HepG2 (cell line): Measurements from ENCODE around the gene HLA-DOA. TPM values are rescaled to one million over a fixed set of nuclear protein-coding genes. Genes with fewer than 3 reads are reported as not detected.

ENCODE experiments used
- FOXA3 ChIP-seq: IDR thresholded peaks from 2 replicates; pipeline ENCODE4 v1.6.1; 2016; ENCODE audit warnings: missing genetic modification reagents, missing compliant biosample characterization
- GFI1 ChIP-seq: sonication (generic); formaldehyde crosslinking; IDR thresholded peaks from 2 replicates; pipeline ENCODE4 v1.5.0; 2020; ENCODE audit warnings: missing genetic modification reagents, mild to moderate bottlenecking, borderline replicate concordance
- IKZF4 ChIP-seq: sonication (generic); formaldehyde crosslinking; IDR thresholded peaks from 2 replicates; pipeline ENCODE4 v1.5.1; 2020; ENCODE audit warnings: borderline replicate concordance, mild to moderate bottlenecking, low read depth, missing genetic modification reagents; ENCODE audit errors: not compliant biosample characterization
- KMT2B ChIP-seq: IDR thresholded peaks from 2 replicates; pipeline ENCODE4 v1.6.1; 2016; ENCODE audit warnings: missing genetic modification reagents, missing compliant biosample characterization
- MTA1 ChIP-seq: sonication (generic); formaldehyde crosslinking; IDR thresholded peaks from 2 replicates; pipeline ENCODE4 v1.4.0; 2020; ENCODE audit warnings: missing genetic modification reagents, mild to moderate bottlenecking, borderline replicate concordance
- MXI1 ChIP-seq: IDR thresholded peaks from 3 replicates; pipeline ENCODE4 v1.6.1; 2012; ENCODE audit warnings: low read depth, low read length, inconsistent platforms, borderline replicate concordance
- MZF1 ChIP-seq: sonication (generic); formaldehyde crosslinking; IDR thresholded peaks from 2 replicates; pipeline ENCODE4 v1.8.1; 2023; ENCODE audit warnings: mild to moderate bottlenecking, missing genetic modification reagents, borderline replicate concordance
- NFKBIZ ChIP-seq: IDR thresholded peaks from 2 replicates; pipeline ENCODE4 v1.6.1; 2018; ENCODE audit warnings: missing genetic modification reagents, missing compliant biosample characterization
- NR3C1 ChIP-seq: sonication (generic); formaldehyde crosslinking; IDR thresholded peaks from 2 replicates; pipeline ENCODE4 v1.4.0; 2020; ENCODE audit warnings: missing genetic modification reagents
- PCBP2 ChIP-seq: fragments of 200-400 bp; formaldehyde crosslinking; optimal IDR thresholded peaks from 2 replicates; pipeline ENCODE3; 2018; ENCODE audit warnings: low read length, low read depth; ENCODE audit not compliant: poor library complexity, severe bottlenecking
- PRDM10 ChIP-seq: sonication (generic); formaldehyde crosslinking; IDR thresholded peaks from 2 replicates; pipeline ENCODE4 v1.4.0; 2020; ENCODE audit warnings: low read depth, missing genetic modification reagents
- RBFOX2 ChIP-seq: fragments of 200-400 bp; formaldehyde crosslinking; IDR thresholded peaks from 2 replicates; pipeline ENCODE4 v1.6.1; 2017; ENCODE audit warnings: low read depth, mild to moderate bottlenecking, low read length
- RFX1 ChIP-seq: fragments of 450-650 bp; IDR thresholded peaks from 2 replicates; pipeline ENCODE4 v1.6.1; 2017
- SALL2 ChIP-seq: sonication (generic); formaldehyde crosslinking; IDR thresholded peaks from 2 replicates; pipeline ENCODE4 v1.8.1; 2023; ENCODE audit warnings: mild to moderate bottlenecking, missing genetic modification reagents, inconsistent platforms
- SNRNP70 ChIP-seq: fragments of 200-400 bp; formaldehyde crosslinking; IDR thresholded peaks from 2 replicates; pipeline ENCODE4 v1.6.1; 2017; ENCODE audit warnings: mild to moderate bottlenecking, low read depth, low read length, moderate library complexity
- ZBTB49 ChIP-seq: sonication (generic); formaldehyde crosslinking; IDR thresholded peaks from 2 replicates; pipeline ENCODE4 v1.4.0; 2020; ENCODE audit warnings: missing genetic modification reagents, borderline replicate concordance
- ZFP82 ChIP-seq: sonication (generic); formaldehyde crosslinking; IDR thresholded peaks from 2 replicates; pipeline ENCODE4 v1.5.1; 2020; ENCODE audit warnings: mild to moderate bottlenecking, missing genetic modification reagents, borderline replicate concordance
- ZNF33A ChIP-seq: sonication (generic); formaldehyde crosslinking; IDR thresholded peaks from 2 replicates; pipeline ENCODE4 v1.5.1; 2020; ENCODE audit warnings: missing genetic modification reagents, mild to moderate bottlenecking, moderate library complexity, borderline replicate concordance
- ZNF414 ChIP-seq: sonication (generic); formaldehyde crosslinking; IDR thresholded peaks from 2 replicates; pipeline ENCODE4 v1.5.0; 2020; ENCODE audit warnings: missing genetic modification reagents
- ZNF501 ChIP-seq: sonication (generic); formaldehyde crosslinking; IDR thresholded peaks from 2 replicates; pipeline ENCODE4 v1.5.1; 2020; ENCODE audit warnings: mild to moderate bottlenecking, moderate library complexity, missing genetic modification reagents
- ZNF746 ChIP-seq: sonication (generic); formaldehyde crosslinking; IDR thresholded peaks from 2 replicates; pipeline ENCODE4 v1.8.0; 2022; ENCODE audit warnings: mild to moderate bottlenecking, missing genetic modification reagents
- ZNF75D ChIP-seq: sonication (generic); formaldehyde crosslinking; IDR thresholded peaks from 2 replicates; pipeline ENCODE4 v1.8.1; 2023; ENCODE audit warnings: missing genetic modification reagents, mild to moderate bottlenecking, borderline replicate concordance
- ZNF816 ChIP-seq: sonication (generic); formaldehyde crosslinking; IDR thresholded peaks from 2 replicates; pipeline ENCODE4 v1.8.0; 2022; ENCODE audit warnings: missing genetic modification reagents, mild to moderate bottlenecking, borderline replicate concordance
- ZSCAN29 ChIP-seq: sonication (generic); formaldehyde crosslinking; conservative IDR thresholded peaks from 2 replicates; pipeline ENCODE4 v1.4.0; 2020; ENCODE audit warnings: mild to moderate bottlenecking, missing genetic modification reagents
- polyA plus RNA-seq, 8 experiments: library from polyadenylated mRNA; depleted of rRNA in 3 of 8; stranded (reverse) in 7 of 8; unstranded in 1 of 8; fragments of >200 nt; fragmentation: Illumina TruSeq in 4 of 8; extraction: Trizol in 4 of 8; gene quantifications; 2 replicates each; pipeline versions ENCODE4 v1.2.1 to v1.2.3, GENCODE V29; 2011 to 2016; ENCODE audit warnings: low read depth in 4 of 8, missing spikeins in 1 of 8, mixed read lengths in 1 of 8; ENCODE audit not compliant: insufficient read depth in 1 of 8
- total RNA-seq, 5 experiments: library from RNA; depleted of rRNA; stranded (reverse); fragments of >200 nt; fragmentation: Illumina TruSeq; extraction: Trizol; gene quantifications; 2 replicates each; pipeline ENCODE4 v1.2.3, GENCODE V29; 2016; ENCODE audit warnings: low read depth in 1 of 5

HLA-DOA gene
- total and polyA plus RNA-seq, 2 of the 13 experiments (the other 11 are each of a cell fraction or from before 2014, with no cell fraction given), result 0.03 to 0.09 TPM

- TF ChIP-seq ZFP82 (CRISPR knock-in tag) (no peak), SNRNP70 (no peak), MTA1 (CRISPR knock-in tag) (no peak), ZNF75D (CRISPR knock-in tag) (no peak), SALL2 (CRISPR knock-in tag) (peak; percentile 69; the same call in 1 of the 2 replicates), KMT2B (no peak), ZNF414 (CRISPR knock-in tag) (no peak), FOXA3 (CRISPR knock-in tag) (peak; percentile 34; the same call in 1 of the 2 replicates), GFI1 (CRISPR knock-in tag) (no peak), RBFOX2 (no peak), NFKBIZ (CRISPR knock-in tag) (no peak), ZNF33A (no peak), NR3C1 (CRISPR knock-in tag) (no peak), IKZF4 (CRISPR knock-in tag) (no peak), PCBP2 (no peak), ZSCAN29 (CRISPR knock-in tag) (no peak), PRDM10 (CRISPR knock-in tag) (no peak), ZNF746 (CRISPR knock-in tag) (no peak), ZBTB49 (CRISPR knock-in tag) (no peak), ZNF816 (no peak), ZNF501 (CRISPR knock-in tag) (no peak), MZF1 (no peak), RFX1 (no peak), MXI1 (peak; percentile 54; the same call in 1 of the 3 replicates)
Observed at GRCh38 chr6:32984622-32985389, 24.6 kb downstream of the HLA-DOA start (continued).
